Measurements from ENCODE around the gene MTARC2.

DNA sequence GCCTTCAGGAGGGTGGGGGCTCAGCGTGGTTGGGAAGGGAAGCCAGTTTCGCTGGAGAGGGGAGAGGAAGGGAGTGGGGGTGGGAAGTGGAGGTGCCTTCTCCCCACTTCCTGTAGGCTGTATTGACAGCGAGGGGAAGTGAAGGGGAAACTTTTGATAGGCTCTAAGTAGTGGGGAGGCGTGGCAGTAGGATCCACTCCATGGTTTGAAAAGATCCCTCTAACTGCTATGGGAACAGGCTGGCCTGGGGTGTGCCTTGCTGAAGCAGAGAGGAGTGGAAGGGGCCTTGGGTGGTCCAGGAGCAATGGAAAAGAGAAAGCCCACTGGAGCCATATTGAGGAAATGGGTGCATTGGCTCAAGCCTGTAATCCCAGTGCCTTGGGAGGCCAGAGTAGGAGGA, 37.8 kb upstream of the MTARC2 start:
- no peak for TF ChIP-seq RNF2 (IDR thresholded peaks at IDR 0.05; ENCODE audit: borderline replicate concordance, low read depth)
- TF ChIP-seq, protein P1, sequence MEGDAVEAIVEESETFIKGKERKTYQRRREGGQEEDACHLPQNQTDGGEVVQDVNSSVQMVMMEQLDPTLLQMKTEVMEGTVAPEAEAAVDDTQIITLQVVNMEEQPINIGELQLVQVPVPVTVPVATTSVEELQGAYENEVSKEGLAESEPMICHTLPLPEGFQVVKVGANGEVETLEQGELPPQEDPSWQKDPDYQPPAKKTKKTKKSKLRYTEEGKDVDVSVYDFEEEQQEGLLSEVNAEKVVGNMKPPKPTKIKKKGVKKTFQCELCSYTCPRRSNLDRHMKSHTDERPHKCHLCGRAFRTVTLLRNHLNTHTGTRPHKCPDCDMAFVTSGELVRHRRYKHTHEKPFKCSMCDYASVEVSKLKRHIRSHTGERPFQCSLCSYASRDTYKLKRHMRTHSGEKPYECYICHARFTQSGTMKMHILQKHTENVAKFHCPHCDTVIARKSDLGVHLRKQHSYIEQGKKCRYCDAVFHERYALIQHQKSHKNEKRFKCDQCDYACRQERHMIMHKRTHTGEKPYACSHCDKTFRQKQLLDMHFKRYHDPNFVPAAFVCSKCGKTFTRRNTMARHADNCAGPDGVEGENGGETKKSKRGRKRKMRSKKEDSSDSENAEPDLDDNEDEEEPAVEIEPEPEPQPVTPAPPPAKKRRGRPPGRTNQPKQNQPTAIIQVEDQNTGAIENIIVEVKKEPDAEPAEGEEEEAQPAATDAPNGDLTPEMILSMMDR (IDR thresholded peaks at IDR 0.05): no peak
- no peak for TF ChIP-seq RAD21 (conservative IDR thresholded peaks at IDR 0.05 in 1 of 2, IDR thresholded peaks at IDR 0.05 in 1 of 2)
- TF ChIP-seq, protein P2, sequence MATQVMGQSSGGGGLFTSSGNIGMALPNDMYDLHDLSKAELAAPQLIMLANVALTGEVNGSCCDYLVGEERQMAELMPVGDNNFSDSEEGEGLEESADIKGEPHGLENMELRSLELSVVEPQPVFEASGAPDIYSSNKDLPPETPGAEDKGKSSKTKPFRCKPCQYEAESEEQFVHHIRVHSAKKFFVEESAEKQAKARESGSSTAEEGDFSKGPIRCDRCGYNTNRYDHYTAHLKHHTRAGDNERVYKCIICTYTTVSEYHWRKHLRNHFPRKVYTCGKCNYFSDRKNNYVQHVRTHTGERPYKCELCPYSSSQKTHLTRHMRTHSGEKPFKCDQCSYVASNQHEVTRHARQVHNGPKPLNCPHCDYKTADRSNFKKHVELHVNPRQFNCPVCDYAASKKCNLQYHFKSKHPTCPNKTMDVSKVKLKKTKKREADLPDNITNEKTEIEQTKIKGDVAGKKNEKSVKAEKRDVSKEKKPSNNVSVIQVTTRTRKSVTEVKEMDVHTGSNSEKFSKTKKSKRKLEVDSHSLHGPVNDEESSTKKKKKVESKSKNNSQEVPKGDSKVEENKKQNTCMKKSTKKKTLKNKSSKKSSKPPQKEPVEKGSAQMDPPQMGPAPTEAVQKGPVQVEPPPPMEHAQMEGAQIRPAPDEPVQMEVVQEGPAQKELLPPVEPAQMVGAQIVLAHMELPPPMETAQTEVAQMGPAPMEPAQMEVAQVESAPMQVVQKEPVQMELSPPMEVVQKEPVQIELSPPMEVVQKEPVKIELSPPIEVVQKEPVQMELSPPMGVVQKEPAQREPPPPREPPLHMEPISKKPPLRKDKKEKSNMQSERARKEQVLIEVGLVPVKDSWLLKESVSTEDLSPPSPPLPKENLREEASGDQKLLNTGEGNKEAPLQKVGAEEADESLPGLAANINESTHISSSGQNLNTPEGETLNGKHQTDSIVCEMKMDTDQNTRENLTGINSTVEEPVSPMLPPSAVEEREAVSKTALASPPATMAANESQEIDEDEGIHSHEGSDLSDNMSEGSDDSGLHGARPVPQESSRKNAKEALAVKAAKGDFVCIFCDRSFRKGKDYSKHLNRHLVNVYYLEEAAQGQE (IDR thresholded peaks at IDR 0.05): no peak
- no peak for TF ChIP-seq JUN (IDR thresholded peaks at IDR 0.05)
- TF ChIP-seq CEBPB (IDR thresholded peaks at IDR 0.05): no peak
- no peak for TF ChIP-seq RARB (CRISPR knock-in tag; IDR thresholded peaks at IDR 0.05)
- TF ChIP-seq RCOR1 (IDR thresholded peaks at IDR 0.05; ENCODE audit: low read depth, low read length): no peak
- TF ChIP-seq POLR2AphosphoS2 (conservative IDR thresholded peaks at IDR 0.05; ENCODE audit: low read length): no peak
